Limb (tissue), 2 donors: ENCODE data around the gene ZXDB.
"Not testable (repeated sequence)": the region's sequence is repeated elsewhere in the genome, so short reads cannot be mapped to it uniquely, and the experiment has no call there.

Source experiments
- DNase-seq, 2 donors: peaks; one replicate each; pipeline ENCODE4 v3.0.0-alpha.2; 2016; ENCODE audit errors: extremely low spot score in 2 of 2

Gene ZXDB

GRCh38 chrX:57591284-57592159, at the start of gene ZXDB:
Gene ZXDB (plus strand): TSS chrX:57592011. CDS start chrX:57592049, 38 bp downstream.
- DNase-seq: peak; percentile 5 to 38

- no peak for DNase-seq
These were observed 26.6 kb upstream of the ZXDB start for GRCh38 chrX:57565198-57565597.

- DNase-seq: no peak
These were observed 18.1 kb upstream of the ZXDB start for GRCh38 chrX:57573754-57574153.

- DNase-seq: not testable (repeated sequence)
These were observed 8.9 kb upstream of the ZXDB start for GRCh38 chrX:57582948-57583347.

DNA sequence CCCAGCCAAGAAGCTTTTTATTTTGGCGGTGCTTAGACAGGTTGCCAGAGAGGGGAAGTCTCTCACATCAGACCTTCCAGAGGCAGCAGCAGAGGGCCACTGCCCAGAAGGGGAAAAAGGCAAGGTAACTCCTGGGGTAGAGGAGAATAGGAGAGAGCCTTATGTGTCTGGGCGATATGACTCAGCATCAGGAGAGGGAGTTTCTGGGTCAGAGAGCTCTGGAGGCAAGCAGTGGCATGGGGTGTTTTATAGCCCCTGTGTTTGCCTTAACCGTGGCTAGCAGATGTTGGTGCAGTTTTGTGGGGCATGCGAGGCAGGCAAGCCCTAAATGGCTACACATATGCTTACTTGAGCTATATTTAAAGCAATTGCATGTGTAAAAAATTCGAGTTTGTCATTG, 8.3 kb upstream of the ZXDB start:
- DNase-seq: no peak

- no peak for DNase-seq
These were observed 5.5 kb upstream of the ZXDB start for GRCh38 chrX:57586360-57586759.

- no peak for DNase-seq
These were observed 4.7 kb upstream of the ZXDB start for GRCh38 chrX:57587062-57587461.

DNA sequence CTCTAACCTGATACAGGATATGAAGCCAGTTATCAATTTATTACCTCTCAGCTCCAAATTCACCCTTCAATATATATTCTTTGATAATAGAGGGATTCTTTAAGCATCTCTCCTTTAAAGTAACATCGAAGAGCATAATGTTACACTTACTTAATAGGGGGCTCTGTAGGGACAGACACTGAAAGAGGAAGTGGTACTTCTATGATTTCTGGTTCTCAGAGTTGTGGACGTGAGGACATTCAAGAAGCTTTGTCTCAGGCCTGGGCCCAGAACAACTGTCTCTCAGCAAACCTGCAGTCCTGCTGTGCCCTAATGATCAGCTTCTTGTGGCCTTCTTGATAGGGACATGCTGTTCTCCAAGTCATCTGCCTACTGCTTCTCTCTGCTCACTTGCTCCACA, 4.2 kb upstream of the ZXDB start:
- no peak for DNase-seq

GRCh38 chrX:57592160-57592893, 516 bp downstream of the ZXDB start:
- peak in 1 of 2 donors; percentile 59 for DNase-seq

DNA sequence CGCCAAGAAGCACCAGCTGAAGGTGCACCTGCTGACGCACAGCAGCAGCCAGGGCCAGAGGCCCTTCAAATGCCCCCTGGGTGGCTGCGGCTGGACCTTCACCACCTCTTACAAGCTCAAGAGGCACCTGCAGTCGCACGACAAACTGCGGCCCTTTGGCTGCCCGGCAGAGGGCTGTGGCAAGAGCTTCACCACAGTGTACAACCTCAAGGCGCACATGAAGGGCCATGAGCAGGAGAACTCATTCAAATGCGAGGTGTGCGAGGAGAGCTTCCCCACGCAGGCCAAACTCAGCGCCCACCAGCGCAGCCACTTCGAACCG, 1.0 kb downstream of the ZXDB start:
- peak in 1 of 2 donors; percentile 40 for DNase-seq

DNA sequence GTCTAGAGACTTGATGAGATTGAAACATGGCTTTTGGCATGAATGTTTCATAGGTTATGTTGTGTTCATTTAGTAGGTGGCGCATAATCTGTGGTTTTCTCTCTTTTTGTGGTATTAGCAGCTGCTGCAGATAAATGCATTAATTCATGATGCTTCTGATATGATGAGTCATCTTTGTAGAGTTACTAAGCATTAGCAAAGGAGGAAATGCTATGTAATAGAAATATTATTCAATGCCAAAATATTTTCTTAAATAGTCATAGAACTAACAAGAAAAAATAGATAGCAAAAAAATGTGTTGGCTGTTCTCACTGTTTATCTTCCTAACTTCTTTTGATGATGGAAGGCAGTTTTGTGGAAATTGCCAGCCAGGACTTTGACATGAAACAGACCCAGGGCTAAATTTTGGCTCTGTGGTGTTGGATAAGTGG, 3.6 kb downstream of the ZXDB start:
- no peak for DNase-seq

DNA sequence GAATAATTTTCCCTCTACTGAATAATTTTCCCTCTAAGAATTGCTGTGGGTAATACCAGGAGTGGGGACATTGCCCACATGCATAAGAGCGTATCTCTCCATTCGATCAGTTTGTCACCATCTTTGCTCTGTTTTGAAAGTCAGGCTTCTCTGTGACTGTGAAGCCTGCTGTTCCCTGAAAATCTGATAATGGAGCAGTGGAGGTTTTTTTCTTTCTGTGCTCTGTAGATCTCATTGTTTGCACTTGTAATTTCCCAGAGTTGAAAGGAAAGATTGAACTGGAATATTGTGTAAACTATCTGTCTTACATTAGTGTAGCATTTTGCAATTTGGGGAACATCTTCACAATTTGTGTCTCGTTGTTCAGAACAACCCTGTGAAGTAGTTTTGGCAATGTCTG, 4.3 kb downstream of the ZXDB start:
- DNase-seq: no peak

DNA sequence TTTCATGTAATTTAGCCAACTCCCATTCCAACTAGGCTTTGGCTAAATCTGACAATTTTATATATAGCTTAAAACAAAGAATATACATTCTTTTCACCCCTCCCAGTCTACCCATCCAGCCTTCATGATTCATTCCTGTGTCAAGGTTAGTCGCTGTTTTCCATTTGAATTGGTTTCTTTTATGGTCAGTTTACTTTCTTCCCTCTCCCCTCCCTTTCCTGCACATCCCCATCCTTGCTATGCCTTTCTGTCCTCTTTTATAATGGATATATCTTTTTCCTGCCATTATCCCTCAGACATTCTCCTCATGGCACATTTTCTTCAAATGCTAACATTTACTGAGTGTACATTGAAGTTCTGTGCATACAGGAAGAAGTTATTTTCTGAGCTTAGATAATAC, 4.7 kb downstream of the ZXDB start:
- no peak for DNase-seq

GRCh38 chrX:57607295-57608187, 15.7 kb downstream of the ZXDB start:
- no peak for DNase-seq

DNA sequence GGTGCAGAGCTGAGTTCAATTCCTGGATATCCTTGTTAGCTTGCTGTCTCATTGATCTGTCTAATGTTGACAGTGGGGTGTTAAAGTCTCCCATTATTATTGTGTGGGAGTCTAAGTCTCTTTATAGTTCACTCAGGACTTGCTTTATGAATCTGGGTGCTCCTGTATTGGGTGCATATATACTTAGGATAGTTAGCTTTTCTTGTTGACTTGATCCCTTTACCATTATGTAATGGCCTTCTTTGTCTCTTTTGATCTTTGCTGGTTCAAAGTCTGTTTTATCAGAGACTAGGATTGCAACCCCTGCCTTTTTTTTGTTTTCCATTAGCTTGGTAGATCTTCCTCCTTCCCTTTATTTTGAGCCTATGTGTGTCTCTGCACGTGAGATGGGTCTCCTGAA, 21.5 kb downstream of the ZXDB start:
- not testable (repeated sequence) for DNase-seq

GRCh38 chrX:57629438-57629837, 37.6 kb downstream of the ZXDB start:
- DNase-seq: not testable (repeated sequence)

DNA sequence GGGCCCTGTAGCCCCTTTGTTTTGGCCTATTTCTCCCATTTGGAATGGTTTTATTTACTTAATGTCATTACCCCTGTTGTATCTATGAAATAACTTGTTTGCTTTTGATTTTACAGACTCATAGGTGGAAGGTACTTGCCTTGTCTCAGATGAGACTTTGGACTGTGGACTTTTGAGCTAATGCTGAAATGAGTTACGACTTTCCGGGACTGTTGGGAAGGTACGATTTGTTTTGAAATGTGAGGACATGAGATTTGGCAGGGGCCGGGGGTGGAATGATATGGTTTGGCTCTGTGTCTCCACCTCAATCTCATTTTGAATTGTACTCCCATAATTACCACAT, 48.8 kb downstream of the ZXDB start:
- DNase-seq: no peak

DNA sequence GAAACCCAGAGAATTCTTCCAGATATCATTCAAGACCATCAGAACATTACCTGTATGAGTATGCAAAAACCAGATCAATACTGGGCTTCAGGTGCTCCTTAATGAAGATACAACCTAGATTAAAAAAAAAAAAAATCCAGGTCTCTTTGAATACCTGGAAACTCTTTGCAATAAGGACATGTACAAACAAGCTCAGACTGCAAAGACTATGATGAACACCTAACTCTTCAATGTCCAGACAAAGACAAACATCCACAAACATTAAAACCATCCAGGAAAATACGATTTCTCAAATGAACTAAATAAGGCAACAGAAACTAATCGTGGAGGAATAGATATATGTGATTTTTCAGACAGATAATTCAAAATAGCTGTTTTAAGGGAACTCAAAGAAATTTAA, 49.5 kb downstream of the ZXDB start:
- DNase-seq: no peak

GRCh38 chrX:57643698-57644097, 51.9 kb downstream of the ZXDB start:
- no peak for DNase-seq

- no peak for DNase-seq
These were observed 55.2 kb downstream of the ZXDB start for GRCh38 chrX:57647020-57647419.
